RWPE2 (cell line): ENCODE results near the gene MAP4K4.

ENCODE experiments used
- ATAC-seq: fragments of 200-7000 bp; cut with Tn5 transposase; 3 replicates; pipeline ENCODE4 v1.9.1; 2021; ENCODE audit warnings: low read depth
- DNase-seq: peaks from one replicate; pipeline ENCODE4 v3.0.0-alpha.2; 2020; ENCODE audit warnings: low spot score
- H3K27ac ChIP-seq: fragments of 450-650 bp; 2 replicates; pipeline ENCODE4 v1.5.1; 2017; ENCODE audit warnings: mild to moderate bottlenecking; ENCODE audit not compliant: poor library complexity, severe bottlenecking
- H3K27me3 ChIP-seq: fragments of 250-450 bp; sonication (Bioruptor Pico); 2 replicates; pipeline ENCODE4 v1.5.1; 2021; ENCODE audit warnings: mild to moderate bottlenecking, moderate library complexity; ENCODE audit not compliant: insufficient read depth, poor library complexity, severe bottlenecking
- H3K36me3 ChIP-seq: fragments of 250-450 bp; sonication (Bioruptor Pico); 2 replicates; pipeline ENCODE4 v1.5.1; 2020; ENCODE audit warnings: low read depth, mild to moderate bottlenecking, moderate library complexity
- H3K4me1 ChIP-seq: fragments of 250-450 bp; sonication (Bioruptor Pico); 2 replicates; pipeline ENCODE4 v1.5.1; 2021; ENCODE audit warnings: mild to moderate bottlenecking, moderate library complexity; ENCODE audit not compliant: insufficient read depth, poor library complexity, severe bottlenecking
- H3K4me3 ChIP-seq: fragments of 250-450 bp; sonication (Bioruptor Pico); 2 replicates; pipeline ENCODE4 v1.5.1; 2021; ENCODE audit warnings: mild to moderate bottlenecking, moderate library complexity; ENCODE audit not compliant: severe bottlenecking
- H3K9me3 ChIP-seq: fragments of 250-450 bp; sonication (Bioruptor Pico); 2 replicates; pipeline ENCODE4 v1.5.1; 2021; ENCODE audit warnings: mild to moderate bottlenecking, moderate library complexity; ENCODE audit not compliant: severe bottlenecking
- TF ChIP-seq, protein P1 (sequence below): fragments of 450-650 bp; IDR thresholded peaks from one replicate; pipeline ENCODE4 v1.5.1; 2017; ENCODE audit warnings: mild to moderate bottlenecking, moderate library complexity; ENCODE audit not compliant: poor library complexity, severe bottlenecking

The MAP4K4 gene

DNA sequence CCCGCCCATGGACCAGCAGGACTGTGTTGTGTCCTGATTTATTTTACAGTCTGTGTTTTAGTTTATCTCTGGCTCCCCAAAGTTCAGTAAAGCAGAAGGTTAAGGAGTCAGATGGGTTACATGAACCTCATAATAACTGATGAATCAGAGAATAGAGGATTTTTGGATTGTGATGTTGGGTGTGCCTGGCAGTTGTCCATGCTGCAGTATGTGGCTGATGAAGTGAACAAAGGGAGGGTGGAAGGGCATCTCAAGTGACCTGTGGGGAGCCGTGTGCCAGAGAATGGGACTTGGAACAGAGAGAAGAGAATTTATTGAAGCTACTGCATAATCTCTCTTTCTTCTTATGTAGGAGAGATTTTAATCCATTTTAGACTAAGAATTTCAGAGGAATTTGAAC lies 145.5 kb downstream of the MAP4K4 start:
- DNase-seq (no peak), ATAC-seq (no peak)
- Histone ChIP-seq H3K4me3 (no peak overlapping the region), H3K4me1 (peaks cover 10% of the 10 kb centered on the region), H3K27me3 (no peaks in the 10 kb centered on the region), H3K9me3 (no peaks in the 10 kb centered on the region), H3K27ac (peak overlapping the region; percentile 9), H3K36me3 (peaks cover 96% of the 10 kb centered on the region)
- TF ChIP-seq, protein P1, sequence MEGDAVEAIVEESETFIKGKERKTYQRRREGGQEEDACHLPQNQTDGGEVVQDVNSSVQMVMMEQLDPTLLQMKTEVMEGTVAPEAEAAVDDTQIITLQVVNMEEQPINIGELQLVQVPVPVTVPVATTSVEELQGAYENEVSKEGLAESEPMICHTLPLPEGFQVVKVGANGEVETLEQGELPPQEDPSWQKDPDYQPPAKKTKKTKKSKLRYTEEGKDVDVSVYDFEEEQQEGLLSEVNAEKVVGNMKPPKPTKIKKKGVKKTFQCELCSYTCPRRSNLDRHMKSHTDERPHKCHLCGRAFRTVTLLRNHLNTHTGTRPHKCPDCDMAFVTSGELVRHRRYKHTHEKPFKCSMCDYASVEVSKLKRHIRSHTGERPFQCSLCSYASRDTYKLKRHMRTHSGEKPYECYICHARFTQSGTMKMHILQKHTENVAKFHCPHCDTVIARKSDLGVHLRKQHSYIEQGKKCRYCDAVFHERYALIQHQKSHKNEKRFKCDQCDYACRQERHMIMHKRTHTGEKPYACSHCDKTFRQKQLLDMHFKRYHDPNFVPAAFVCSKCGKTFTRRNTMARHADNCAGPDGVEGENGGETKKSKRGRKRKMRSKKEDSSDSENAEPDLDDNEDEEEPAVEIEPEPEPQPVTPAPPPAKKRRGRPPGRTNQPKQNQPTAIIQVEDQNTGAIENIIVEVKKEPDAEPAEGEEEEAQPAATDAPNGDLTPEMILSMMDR, result no peak

DNA sequence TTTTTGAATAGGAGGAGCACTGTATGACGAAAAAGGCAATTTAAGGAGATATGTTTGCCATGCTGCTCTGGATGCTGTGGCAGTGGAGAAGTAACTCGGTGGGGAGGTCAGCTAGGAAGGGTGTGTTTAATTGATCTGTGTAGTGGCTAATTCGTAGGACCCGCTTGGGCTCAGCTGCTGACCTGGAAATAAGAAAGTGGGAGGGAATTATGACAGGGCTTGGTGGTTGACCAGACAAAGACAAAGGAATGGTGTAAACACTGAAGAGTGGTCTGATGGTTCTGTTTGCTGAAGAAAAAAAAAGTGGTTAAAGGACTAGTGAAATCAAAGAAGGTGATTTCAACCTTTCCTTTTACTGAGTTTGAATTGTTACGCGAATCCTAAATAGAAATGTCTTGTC lies 146.0 kb downstream of the MAP4K4 start:
- H3K27me3 ChIP-seq, result no peaks in the 10 kb centered on the region
- no peak for ATAC-seq
- TF ChIP-seq, protein P1, result no peak
- no peak overlapping the region for H3K27ac ChIP-seq
- no peaks in the 10 kb centered on the region for H3K9me3 ChIP-seq
- no peak overlapping the region for H3K4me3 ChIP-seq
- peaks cover 10% of the 10 kb centered on the region for H3K4me1 ChIP-seq
- H3K36me3 ChIP-seq, result peaks cover 94% of the 10 kb centered on the region
- DNase-seq, result no peak

DNA sequence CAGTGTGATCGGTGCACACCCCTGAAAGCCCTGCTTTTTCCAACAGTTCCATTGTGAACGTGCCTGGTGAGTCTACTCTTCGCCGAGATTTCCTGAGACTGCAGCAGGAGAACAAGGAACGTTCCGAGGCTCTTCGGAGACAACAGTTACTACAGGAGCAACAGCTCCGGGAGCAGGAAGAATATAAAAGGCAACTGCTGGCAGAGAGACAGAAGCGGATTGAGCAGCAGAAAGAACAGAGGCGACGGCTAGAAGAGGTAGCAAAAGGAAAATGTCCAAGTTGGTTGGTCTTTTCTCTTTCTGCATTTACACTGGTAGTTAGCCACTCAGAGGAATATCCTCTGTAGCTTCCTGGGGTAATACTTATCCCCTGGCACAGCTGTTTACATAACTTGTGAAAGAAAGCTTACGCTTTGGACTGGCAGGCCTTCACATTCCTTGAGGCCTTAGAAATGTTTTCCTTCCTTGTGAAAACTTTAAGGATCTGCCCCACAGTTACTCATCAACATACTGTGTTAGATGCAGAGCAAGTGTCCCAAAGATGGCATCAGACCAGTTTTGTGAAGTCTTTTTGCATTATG lies 146.6 kb downstream of the MAP4K4 start:
- Histone ChIP-seq H3K4me1 (peaks cover 10% of the 10 kb centered on the region), H3K36me3 (peaks cover 87% of the 10 kb centered on the region), H3K27ac (no peak overlapping the region), H3K4me3 (no peak overlapping the region), H3K9me3 (no peaks in the 10 kb centered on the region), H3K27me3 (no peaks in the 10 kb centered on the region)
- TF ChIP-seq, protein P1, result no peak
- ATAC-seq (no peak), DNase-seq (no peak)

DNA sequence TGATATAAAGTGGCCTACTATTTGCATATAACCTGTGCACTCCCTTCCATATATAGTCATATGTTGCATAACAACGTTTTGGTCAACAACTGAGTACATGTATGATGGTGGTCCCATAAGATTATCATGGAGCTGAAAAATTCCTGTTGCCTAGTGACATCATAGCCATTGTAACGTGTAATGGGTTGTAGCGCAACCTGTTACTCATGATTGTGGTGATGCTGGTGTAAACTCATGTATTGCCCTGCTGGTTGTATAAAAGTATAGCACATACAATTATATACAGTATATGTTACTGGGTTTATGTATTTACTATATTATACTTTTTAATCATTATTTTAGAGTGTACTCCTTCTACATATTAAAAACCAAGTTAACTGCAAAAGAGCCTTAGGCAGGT lies 149.5 kb downstream of the MAP4K4 start:
- ATAC-seq (no peak), DNase-seq (no peak)
- Histone ChIP-seq H3K36me3 (peaks cover 84% of the 10 kb centered on the region), H3K27ac (no peak overlapping the region), H3K27me3 (no peaks in the 10 kb centered on the region), H3K4me1 (peaks cover 28% of the 10 kb centered on the region), H3K4me3 (no peak overlapping the region), H3K9me3 (no peaks in the 10 kb centered on the region)
- TF ChIP-seq, protein P1, result no peak

DNA sequence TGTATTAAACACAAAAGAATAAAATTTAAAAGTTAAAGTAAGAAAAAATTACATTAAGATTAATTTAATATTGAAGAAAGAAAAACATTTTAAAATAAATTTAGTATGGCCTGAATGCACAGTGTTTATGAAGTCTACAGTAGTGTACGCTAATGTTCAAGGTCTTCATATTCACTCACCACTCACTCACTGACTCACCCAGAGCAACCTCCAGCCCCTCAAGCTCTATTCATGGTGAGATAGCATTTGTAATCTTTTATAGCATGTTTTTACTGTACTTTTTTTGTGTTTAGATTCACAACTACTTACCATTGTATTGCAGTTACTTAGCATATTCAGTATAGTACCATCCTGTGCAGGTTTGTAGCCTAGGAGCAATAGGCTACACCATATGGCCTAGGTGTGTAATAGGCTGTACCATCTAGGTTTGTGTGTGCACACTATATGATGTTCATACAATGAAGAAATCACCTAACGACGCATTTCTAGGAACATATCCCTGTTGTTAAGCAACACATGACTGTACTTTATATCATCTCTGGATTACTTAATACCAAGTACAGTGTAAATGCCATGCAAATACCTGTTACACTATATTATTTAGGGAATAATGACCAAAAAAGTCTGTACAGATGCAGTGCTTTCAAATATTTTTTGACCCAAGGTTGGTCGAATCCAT lies 150.3 kb downstream of the MAP4K4 start:
- H3K27ac ChIP-seq, result no peak overlapping the region
- peaks cover 84% of the 10 kb centered on the region for H3K36me3 ChIP-seq

More for the DNA sequence above, 150.3 kb downstream of the MAP4K4 start:
- TF ChIP-seq, protein P1, result no peak
- DNase-seq, result no peak
- Histone ChIP-seq H3K27me3 (no peaks in the 10 kb centered on the region), H3K9me3 (no peaks in the 10 kb centered on the region), H3K4me1 (peaks cover 22% of the 10 kb centered on the region), H3K4me3 (no peak overlapping the region)
- peak; percentile 47; the same call in 2 of the 3 replicates for ATAC-seq
